GM19455 (cell line): ENCODE measurements around the gene GALNT2.

Experiments used
- ATAC-seq: cut with Tn5 transposase; IDR thresholded peaks from one replicate; pipeline ENCODE4 v1.9.1; 2021; ENCODE audit not compliant: unreplicated experiment

The GALNT2 gene

DNA sequence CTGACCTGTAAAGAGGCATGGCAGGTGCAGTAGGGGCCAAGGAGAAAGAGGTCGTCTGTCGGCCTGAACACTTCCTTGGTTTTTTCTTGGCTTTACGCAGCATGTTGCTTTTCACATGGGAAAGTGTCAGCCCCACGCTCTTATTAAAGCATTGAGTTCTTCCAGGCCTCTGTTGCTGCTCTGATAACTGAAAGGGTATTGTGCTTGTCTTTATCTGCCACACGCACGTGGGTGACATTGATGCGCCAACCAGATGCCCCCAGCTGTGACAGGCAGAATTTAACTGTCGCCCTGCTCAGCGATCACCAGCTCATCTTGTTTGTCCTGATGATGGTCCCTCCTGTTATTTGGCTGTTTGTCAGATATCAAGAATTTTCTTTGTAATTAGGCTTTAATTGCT, 76.5 kb downstream of the GALNT2 start:
- ATAC-seq, result no peak

DNA sequence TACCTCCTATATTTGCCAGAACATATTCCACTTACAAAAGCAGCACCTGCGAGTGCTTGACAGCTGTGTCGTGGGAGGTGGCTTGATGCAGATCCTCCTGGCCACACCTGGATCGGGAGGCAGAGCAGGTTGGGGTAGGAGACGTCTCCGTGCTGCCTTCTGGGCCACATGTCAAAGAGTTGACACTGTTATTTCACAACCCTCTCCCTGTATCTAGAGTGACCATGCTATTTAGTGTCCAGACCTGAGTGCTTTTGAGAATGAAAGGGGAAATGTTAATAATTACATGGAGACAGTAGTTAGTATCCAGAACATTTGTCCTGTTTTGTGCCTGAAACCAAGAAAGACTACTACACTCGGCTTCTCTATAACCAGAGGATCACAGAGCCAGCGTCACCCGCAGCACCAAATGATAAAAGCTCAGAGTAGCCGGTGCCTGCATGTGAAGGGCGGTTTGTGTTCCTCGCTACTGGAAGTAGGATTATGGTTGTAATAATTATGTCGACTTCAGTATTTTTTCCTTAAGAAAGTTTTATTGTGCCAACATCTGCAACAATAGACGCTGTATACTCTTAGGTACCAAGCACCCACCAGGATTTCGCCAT, 77.1 kb downstream of the GALNT2 start:
- no peak for ATAC-seq

DNA sequence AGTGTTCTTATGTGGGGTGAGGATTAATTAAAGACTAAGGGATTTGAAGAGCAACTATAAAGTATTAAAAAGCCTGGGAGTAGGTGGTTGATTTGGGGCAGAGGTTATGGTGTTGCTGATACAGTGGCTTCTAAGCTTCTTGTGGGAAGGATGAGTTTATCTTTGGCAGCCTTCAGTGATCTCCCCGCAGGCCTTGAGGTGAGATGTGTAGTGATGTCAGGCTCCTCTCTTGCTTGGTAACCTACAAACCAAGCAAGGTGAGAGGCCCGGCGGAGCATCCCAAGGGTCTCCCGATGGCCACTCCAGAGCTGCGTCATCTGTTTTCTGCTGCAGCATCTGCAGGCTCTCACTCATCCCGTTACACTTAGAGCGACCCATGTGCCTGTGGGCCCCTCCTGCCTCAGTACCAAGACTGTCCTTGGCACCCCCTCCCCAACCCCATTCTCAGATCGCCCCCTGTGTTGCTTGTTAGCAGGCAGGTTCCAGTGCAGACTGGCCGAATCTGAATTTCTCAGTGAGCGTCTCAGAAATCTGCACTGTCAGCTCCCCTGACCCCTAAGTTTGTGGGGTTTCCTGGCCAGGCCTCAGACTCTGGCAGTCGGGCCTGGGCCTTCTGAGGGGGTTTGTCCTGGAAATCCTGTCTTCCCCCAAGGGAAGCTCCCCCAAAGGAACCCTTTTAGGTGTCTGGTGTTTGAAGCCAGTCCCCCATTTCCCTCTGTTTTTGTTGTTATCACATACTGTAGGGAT, 77.9 kb downstream of the GALNT2 start:
- ATAC-seq, result no peak

DNA sequence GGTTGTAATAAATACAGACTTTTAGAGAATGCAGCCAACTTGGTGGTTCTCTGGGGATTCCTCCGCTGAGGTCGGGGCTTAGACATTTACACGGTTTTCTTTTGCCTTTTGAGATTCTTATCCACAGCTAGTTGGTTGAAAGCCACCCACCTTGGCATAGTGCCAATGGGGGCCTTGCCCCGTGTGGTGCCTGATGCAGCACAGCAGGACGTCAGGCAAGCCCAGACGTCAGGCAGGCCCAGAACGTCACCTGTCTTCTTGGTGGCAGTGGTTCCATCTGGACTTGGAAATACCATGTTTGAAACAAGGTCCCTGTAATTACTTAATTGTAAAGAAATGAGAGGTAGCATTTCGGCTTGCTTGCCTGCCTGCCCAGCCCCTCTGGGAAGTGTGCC, 78.5 kb downstream of the GALNT2 start:
- ATAC-seq, result no peak

DNA sequence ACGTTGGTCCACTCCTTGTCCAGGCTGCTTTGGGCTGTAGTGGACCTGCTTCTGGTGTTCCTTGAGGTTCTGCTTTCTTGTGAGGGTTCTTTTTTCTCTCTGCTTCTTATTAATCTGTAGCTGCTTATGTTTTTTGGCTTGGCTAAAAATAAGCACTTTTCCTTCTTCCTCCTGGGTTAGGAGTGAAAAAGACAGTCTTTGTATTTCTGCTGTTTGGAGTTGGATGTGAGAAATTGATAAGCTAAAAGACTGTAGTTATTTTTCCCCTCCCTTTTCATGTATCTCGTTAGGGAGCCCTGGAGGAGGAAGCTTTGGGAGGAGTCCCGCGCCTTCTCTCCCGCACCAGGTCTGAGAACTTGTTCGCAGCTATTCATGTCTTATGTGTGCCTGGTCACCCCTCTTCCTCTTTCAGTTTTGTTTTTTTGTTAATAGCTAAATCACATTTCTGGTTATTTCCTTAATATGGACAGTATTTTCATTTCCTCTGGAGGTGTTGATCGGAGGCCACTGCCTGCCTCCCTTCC, 79.0 kb downstream of the GALNT2 start:
- peak; percentile 35 for ATAC-seq

DNA sequence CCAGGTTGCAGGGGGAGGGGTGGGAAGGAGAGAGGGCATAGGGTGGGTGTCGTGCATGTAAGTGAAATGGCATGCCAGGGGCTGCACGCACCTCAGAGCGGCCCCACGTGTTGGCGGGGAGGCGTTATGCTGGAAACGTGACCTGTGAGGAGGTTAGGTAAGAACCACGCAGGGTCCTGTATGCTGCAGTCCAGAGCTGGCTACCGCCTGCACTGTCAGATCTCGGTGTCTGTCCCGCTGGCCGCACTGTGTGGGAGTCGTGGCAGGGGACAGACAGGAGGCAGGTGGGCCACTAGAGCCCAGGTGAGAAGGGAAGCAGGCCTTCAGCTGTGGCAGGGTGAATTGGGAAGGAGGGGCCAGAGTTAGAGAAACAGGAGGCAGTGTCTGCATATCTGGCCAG, 79.7 kb downstream of the GALNT2 start:
- no peak for ATAC-seq

DNA sequence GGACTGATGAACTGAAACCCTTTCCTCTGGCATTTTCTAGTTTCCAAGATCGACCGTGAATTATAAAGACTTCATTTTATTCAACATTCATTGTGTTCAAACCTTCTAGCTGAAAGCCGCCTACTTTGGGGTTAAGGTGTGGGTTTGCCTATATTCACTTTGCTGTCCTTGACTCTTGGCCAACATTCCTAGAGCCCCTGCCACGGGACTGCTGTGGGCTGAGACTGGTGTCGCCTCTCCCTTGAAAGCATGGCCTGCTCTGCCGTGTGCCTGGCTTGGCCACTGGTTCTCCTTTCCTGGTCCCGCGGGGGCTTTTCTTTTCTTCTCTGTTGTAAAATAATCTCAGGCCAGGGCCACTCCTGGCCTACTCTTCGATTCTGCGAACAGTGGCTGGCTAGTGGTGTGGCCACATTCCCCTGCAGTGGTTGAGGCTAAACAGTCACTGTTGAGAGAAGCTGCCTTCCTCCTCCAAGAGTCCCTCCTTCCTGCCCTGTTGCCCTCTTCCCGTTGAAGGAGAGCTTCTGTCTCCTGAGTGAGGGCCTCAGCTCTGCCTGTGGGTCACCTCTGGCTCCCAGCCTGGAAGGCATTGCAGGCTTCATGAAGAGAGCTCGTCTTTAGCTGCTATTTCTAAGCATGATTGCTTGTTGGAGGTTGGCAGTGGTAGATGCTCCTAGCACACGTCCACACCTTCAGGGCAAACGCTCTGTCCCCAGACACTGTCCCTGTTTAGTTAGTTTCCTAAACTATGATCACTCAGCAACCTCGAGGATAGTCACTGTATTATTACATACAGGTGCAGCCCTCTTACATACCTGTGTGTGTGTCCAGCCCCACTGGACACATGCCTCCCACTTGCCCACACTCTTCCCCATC, 80.5 kb downstream of the GALNT2 start:
- no peak for ATAC-seq

DNA sequence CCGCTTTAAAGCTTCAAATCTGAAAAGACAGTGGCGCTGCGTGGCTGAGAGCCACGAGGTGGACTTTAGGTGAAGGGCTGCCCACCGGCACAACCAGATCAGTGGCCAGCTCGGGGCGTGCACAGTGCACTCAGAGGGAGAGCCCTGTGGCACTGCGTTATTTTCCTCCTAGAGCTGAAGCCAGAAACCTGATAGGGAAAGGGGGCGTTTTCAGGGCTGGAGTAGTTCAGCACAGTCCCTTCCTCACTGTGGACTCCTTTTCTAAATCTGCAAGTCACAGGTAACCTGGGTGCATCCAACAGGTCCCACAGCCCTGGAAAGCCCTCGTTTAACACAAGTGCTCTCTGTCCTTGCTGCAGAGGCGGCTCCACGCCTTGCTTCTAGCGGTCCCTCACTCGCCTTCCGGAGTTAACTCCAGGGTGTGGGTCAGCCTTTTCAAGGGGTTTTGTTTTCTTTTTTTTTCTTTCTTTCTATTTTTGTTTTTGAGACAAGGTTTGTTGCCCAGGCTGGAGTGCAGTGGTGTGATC, 81.2 kb downstream of the GALNT2 start:
- ATAC-seq, result no peak

DNA sequence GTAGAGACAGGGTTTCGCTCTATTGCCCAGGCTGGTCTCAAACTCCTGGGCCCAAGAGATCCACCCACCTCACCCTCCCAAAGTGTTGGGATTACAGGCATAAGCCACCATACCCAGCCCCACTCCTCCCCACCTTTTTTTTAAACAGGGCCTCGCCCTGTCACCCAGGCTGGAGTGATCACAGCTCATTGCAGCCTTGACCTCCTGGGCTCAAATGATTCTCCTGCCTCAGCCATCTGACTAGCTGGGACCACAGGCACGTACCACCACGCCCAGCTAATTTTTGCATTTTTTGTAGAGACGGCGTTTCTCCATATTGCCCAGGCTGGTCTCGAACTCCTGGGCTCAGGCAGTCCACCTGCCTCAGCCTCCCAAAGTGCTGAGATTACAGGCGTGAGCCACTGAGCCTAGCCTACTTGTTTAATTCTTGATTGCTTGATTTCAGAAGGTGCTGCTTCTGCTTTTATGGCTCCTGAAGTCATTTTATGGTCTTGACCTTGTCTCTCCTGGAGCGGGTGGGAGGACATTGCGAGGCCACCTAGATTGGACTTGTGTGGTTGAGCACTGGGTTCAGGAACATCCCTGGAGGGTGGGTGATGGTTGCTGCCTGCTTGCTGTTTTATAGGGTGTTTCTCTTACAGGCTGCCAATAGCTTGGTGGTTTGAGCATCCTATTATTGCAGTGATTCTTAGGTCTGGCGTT, 81.9 kb downstream of the GALNT2 start:
- no peak for ATAC-seq

DNA sequence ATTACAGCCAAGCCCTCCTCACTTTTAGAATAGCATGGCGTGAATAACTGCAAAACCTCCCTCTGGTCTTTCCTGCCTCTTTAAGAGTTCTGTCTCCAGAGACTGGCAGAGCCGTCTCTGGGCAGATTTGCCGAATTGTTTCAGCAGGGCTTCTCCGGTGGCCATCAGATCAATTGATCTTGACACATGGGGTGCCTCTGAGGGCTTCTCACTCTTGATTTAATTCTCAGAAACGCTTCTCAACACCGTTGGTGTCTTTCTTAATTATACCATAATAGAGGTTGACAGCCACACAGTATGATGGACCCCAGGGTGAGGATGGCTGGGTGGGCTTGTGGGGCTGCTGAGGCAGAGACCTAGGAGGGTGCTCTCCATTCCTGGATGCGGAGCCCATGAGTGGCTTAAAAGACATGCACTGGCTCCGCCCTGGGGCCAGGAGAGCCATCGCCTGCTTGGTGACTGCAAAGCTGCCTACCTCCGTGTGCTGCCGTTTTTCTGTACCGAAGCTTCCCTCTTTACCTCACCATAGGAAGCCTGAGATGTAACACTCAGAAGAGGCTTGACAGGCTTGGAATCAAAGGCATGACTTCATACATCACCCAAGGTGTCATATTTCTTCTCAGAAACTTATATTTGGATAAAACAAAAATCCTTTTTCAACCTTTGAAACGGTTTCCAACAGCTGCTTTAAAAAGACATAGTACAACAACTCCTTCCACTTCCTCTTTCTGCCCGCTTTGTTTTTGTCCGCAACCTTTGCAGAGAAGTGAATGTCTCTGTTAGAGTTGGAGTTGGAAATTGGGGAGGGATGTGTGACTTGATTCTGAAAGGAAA, 82.9 kb downstream of the GALNT2 start:
- peak; percentile 71 for ATAC-seq

DNA sequence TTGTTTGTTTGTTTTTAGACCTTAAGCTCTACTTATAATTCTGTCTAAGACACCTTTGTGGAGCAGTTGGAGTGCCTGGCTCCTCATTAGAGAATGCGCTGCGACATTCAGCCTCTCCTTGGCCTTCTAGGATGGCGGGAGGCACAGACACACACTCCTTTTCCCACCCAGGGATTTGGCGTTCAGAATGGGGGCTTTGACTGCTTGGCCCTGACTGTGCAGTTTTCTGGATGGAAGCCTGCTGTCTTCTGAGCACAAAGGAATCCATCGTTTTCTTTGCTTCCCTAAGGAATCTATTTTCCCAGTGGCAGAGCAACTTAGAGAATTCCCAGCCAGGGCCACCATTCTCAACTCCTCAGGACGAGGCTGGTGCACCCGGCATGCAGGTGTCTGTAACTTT, 83.6 kb downstream of the GALNT2 start:
- ATAC-seq, result no peak

DNA sequence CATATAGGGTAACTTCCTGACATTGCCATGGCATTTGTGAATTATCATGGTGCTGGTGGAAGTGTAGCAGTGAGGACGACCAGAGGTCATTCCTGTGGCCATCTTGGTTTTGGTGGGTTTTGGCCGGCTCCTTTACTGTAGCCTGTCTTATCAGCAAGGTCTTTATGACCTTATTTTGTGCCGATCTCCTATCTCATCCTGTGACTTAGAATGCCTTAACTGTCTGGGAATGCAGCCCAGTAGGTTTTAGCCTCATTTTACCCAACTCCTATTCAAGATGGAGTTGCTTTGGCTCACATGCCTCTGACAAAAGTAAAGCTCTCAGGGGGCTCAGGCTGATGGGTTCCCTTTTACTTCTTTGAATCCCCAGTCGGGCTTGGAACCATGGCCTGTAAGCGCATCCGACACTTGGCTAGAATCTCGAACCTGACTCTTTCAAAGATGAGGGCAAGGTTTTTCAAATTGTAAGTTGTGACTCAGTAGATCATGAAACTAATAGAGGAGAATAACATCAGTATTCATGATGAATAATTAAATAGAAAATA, 85.0 kb downstream of the GALNT2 start:
- no peak for ATAC-seq

DNA sequence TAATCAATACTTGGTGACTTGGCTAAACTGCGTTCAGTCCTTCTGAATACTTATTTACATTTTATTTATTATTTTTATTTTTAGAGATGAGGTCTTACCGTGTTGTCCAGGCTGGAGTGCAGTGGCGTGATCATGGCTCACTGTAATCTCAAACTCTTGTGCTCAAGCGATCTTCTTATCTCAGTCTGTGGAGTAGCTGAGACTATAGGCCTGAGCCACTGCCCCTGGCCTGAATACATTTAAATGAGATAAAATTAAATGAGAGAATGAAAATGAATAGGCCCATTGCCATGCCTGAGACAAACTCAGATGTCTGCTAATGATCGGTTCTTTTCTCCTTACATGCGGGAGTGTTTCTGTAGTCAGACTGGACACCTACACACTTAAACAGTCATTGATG, 86.0 kb downstream of the GALNT2 start:
- ATAC-seq, result no peak

DNA sequence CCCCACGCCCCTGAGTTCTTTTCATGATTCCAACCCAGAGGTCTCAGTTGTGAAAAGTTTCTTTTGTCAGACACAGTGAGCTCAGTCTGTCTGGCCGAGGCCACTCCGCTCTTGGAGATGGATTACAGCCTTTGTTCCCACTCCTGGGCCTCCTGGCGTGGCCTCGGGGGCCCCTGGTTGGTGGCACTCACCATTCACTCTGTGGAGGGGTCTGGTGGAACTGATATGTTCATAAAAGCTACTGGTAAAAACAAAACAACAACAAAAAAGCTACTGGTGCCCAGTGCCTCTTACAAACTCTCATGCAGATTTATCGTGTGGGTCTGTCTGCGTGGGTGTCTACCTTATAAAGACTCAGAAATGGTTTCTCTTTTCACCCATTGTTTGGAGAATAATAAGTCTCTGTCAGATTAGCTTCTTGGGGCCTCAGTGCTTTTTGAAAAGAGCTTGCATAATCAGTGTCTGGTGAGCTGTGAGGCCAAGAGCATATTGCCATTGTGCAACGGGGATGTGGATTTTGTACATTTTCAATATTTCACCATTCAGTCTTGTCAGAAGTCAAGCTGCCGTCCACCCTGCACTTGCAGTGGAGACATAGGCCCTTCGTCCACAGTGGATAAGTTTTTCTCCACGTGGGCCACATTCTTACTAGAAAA, 86.7 kb downstream of the GALNT2 start:
- ATAC-seq, result no peak

DNA sequence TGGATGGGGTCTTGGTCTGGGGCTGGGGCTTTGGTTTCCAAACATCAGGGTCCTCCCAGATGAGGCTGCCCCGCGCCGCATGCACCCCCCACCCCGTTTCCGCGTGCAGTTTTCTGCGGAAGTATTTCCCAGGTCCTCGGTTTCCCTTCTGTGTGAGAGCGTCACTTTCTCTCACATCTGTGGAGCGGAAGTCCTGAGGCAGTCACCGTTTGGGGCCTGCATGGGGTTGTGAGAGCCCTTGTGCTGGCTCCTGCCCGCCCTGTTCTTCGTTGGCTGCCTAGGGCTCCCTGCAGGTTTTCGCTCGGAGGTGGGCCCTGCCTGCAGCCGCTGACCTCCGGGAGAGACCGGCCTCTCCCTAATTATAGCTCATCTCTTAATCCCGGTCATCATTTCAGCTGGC, 88.0 kb downstream of the GALNT2 start:
- ATAC-seq, result no peak

DNA sequence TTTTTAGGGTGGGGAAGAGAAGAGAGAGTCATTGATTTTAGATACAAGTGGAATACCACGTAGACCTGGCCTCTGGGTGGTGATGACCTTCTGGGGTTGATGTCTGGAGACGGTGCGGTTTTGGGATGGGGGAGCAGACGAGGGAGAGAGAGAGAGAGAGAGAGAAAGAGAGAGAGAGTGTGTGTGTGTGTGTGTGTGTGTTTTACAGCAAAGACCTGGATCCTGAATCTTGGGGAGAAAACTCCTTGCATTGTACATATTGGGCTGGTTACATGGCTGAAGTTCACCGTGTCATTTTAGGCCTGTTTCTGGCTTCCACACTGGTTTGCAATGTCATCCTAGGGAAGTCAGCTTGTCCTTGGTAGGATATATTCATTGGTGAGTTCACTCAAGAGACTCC, 89.0 kb downstream of the GALNT2 start:
- ATAC-seq, result no peak

DNA sequence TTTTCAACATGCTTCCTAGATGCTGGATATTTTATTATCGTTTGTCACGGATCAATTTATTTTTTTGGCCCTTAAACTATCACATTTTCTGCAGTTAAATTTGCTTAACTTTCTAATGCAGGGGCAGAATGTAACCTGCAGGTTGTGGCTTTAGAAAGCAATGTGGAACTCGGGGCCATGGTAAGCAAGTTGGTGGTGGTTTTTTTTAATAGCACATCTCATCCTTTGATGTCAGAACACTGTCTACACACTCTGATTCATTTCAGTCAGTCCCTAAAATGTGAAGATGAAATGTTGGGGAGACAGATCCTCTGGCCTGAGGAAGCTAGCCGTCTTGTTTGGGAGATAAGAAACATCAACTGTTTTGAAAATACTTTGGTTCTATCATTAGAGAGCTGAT, 89.5 kb downstream of the GALNT2 start:
- ATAC-seq, result no peak

DNA sequence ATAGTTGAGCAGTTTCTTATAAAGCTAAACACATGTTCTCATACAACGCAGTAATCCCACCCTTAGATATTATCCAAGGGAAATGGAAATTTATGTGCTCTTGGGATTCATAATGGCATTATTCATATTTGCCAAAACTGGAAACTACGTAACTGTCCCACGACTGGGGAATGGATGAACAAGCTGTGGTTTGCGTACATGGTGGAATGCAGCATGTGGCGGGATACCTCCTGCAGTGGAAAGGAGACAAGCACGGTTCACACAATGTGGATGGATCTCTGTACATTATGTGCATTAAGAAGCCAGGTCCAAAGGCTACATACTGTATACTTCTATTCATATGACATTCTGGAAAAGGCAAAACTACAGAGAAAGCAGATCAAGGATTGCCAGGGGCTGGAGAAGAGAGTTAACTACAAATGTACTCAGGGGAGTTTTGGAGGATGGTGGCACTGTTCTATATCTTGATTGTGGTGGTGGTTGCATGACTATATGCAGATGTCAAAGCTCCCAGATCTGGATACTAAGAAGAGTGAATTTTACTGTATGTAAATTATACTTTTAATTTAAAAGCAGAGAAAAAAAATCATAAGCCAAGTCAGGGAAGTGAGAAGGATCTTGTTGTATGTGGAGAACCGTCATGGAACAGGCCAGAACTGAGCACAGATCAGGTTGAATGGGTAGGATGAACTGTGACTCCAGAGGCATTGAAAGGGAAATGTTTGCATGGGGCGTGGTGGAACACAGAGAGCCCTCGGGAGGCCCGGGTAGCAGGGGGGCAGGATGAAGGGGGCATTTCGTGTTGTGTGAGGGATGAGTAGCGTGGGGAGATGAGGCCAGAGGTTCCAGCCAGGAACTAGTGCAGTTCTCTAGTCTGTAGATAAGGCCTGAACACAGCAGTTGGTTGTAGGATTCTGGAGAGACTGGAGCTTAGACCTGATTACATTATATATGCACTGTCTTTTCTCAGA, 90.7 kb downstream of the GALNT2 start:
- ATAC-seq, result no peak
